Prostate gland (tissue), 2 donors: ENCODE results near the gene OR4K1. TPM values are rescaled to one million over a fixed set of nuclear protein-coding genes. Genes with fewer than 3 reads are reported as not detected.
"Not testable (repeated sequence)": the region's sequence is repeated elsewhere in the genome, so short reads cannot be mapped to it uniquely, and the experiment has no call there.

Experiments
- DNase-seq: peaks from one replicate; pipeline ENCODE4 v3.0.0-alpha.2; 2019; ENCODE audit warnings: low spot score
- H3K27ac ChIP-seq, 2 donors: fragments of 200-600 bp; sonication (generic); 2 replicates each; pipeline ENCODE4 v1.5.1; 2017 to 2019
- H3K27me3 ChIP-seq: fragments of 200-600 bp; sonication (generic); replicated peaks from 2 replicates; pipeline ENCODE4 v1.5.1; 2019; ENCODE audit not compliant: insufficient read depth
- H3K36me3 ChIP-seq, 2 donors: fragments of 200-600 bp; sonication (generic); 1 replicate in 1 of 2; 2 replicates in 1 of 2; pipeline versions ENCODE4 v1.5.1 to v1.8.1; 2017 to 2019
- H3K4me1 ChIP-seq: fragments of 200-600 bp; sonication (generic); replicated peaks from 2 replicates; pipeline ENCODE4 v1.5.1; 2019
- H3K4me3 ChIP-seq, 2 donors: fragments of 200-600 bp; sonication (generic); 2 replicates each; pipeline ENCODE4 v1.5.1; 2017 to 2019
- H3K9me3 ChIP-seq: fragments of 200-600 bp; sonication (generic); 2 replicates; pipeline ENCODE4 v1.5.1; 2017
- POLR2A ChIP-seq: fragments of 450-650 bp; IDR thresholded peaks from one replicate; pipeline ENCODE4 v1.6.1; 2016; ENCODE audit warnings: antibody characterized with exemption, mild to moderate bottlenecking
- POLR2AphosphoS5 ChIP-seq: sonication (generic); formaldehyde crosslinking; IDR thresholded peaks from one replicate; pipeline ENCODE4 v1.6.1; 2017; ENCODE audit warnings: antibody characterized with exemption
- WGBS: methylation state at CpG from one replicate; pipeline ENCODE4 v1.1.5; 2018; 5-methylcytosine and 5-hydroxymethylcytosine counted together
- intact Hi-C: fragments of 100-400 bp; cut with DNase I; formaldehyde crosslinking; loops from one replicate; pipeline ENCODE4 v1.14.2; 2022
- total RNA-seq, 2 donors: library from RNA; depleted of rRNA; stranded (reverse); fragments of >200 nt; gene quantifications; one replicate each; pipeline ENCODE4 v1.1.0, GENCODE V29; 2016
- TF ChIP-seq, protein P1 (sequence below), 4 experiments: fragments of 200-600 bp in 2 of 4; fragments of 450-650 bp in 2 of 4; sonication (generic) in 2 of 4; IDR thresholded peaks; 1 replicate in 3 of 4; 2 replicates in 1 of 4; pipeline ENCODE4 v1.5.1; 2016 to 2019; ENCODE audit warnings: antibody characterized with exemption in 4 of 4, mild to moderate bottlenecking in 2 of 4, moderate library complexity in 2 of 4

The OR4K1 gene
- total RNA-seq, 2 donors from 2014 or later: not detected

DNA sequence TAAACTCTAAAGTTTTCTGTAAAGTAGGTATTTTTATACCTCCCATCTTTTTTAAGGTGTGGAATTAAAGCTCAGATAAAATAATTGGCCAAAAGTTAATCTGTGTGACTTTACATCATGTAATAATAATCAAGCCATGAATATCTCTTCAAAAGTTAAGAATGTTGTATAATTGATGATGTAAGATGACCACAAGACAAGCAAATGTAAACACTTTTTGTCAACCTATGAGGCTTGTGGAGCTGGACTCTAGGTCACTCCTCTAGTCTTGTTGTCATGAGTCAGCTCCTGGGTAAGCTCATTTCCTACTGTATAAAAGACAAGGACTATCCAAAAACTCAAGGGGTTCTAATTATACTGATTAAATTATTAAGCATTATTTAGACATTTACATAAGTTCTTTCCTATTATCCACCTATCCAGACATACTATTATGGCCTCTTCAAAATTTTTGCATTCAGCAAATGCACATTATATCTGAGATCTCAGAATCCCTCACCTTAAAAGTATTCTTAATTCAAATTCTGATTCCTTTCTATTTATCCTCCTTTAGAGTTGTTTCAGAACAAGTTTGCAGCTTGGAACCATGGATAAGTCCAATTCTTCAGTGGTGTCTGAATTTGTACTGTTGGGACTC lies 10.6 kb upstream of the OR4K1 start, which contains the start of gene OR4K5:
Gene OR4K5, plus strand, starts transcription at position 587 of the 637 bp plus-strand sequence. Its CDS starts 0 bp downstream, at position 587.
- Histone ChIP-seq H3K9me3 (no peaks in the 10 kb centered on the region), H3K27ac (no peak within 1 kb of the TSS), H3K36me3 (no peaks in the 10 kb centered on the region), H3K4me1 (no peaks in the 10 kb centered on the region), H3K27me3 (no peaks in the 10 kb centered on the region), H3K4me3 (no peak within 1 kb of the TSS)
- TF ChIP-seq POLR2AphosphoS5 (no peak), POLR2A (no peak)
- TF ChIP-seq, protein P1, sequence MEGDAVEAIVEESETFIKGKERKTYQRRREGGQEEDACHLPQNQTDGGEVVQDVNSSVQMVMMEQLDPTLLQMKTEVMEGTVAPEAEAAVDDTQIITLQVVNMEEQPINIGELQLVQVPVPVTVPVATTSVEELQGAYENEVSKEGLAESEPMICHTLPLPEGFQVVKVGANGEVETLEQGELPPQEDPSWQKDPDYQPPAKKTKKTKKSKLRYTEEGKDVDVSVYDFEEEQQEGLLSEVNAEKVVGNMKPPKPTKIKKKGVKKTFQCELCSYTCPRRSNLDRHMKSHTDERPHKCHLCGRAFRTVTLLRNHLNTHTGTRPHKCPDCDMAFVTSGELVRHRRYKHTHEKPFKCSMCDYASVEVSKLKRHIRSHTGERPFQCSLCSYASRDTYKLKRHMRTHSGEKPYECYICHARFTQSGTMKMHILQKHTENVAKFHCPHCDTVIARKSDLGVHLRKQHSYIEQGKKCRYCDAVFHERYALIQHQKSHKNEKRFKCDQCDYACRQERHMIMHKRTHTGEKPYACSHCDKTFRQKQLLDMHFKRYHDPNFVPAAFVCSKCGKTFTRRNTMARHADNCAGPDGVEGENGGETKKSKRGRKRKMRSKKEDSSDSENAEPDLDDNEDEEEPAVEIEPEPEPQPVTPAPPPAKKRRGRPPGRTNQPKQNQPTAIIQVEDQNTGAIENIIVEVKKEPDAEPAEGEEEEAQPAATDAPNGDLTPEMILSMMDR (IDR thresholded peaks at IDR 0.05): no peak
- intact Hi-C loops: no loop called here
- no peak for DNase-seq

DNA sequence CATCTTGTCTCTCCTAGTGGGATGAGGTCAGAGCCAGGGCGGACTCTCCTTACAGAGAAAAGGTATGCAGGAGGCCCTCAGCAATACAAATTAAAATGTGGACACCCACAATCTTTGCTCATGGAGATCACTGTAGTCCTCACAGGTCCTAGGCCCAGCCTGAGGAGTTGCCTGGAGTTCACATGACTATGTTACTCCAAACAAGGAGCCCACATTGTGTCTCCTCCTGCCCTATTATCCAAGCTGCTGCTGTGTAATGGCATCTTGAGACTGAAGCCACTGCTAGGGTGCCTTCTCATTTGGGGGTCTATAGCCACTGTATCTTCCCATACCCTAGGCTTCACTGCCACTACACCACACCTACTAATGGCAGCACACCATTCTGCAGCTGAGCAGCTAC lies 11.0 kb downstream of the OR4K1 start:
- intact Hi-C loops: no loop called here
- no peak for TF ChIP-seq POLR2AphosphoS5
- no peak for TF ChIP-seq POLR2A
- TF ChIP-seq, protein P1 (IDR thresholded peaks at IDR 0.05): no peak
- WGBS: 79% methylated on average over 1 of the region's 1 CpG
- H3K9me3 ChIP-seq: no peaks in the 10 kb centered on the region
- no peaks in the 10 kb centered on the region for H3K27me3 ChIP-seq
- H3K36me3 ChIP-seq: no peaks in the 10 kb centered on the region
- no peaks in the 10 kb centered on the region for H3K4me1 ChIP-seq
- H3K4me3 ChIP-seq: no peak overlapping the region
- no peak overlapping the region for H3K27ac ChIP-seq
- DNase-seq: no peak

DNA sequence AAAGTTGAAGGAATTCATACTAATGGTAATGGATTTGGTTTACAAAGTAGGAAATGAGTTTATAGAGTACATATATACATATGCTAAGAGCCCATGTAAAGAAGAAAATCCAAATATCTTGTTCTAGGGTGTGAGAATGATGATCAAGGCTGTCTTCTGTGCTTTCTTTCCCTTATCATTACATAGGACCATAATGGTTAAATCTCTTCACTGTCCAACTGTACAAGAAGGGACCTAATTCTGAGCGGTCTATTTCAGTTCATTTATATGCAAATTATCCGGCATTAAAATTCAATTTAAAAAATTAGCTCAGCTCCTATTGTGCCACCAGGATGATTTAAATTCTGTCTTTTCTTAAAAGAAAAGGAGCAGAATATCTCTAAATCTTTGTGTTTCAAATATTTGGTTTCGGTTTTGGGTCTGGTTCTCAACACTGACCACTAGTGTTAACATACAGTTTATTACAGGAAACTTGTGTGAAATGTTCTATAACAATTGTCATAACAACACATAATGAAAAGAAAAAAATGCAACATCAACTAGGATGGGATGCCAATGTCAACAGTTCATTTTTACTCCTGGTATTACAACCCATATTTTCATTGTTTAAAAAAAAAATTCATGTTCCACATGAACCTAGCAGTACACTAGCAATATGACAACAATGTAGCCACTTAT lies 16.8 kb downstream of the OR4K1 start:
- 78% methylated on average over 3 of the region's 3 CpGs for WGBS
- H3K36me3 ChIP-seq: no peaks in the 10 kb centered on the region
- no peaks in the 10 kb centered on the region for H3K9me3 ChIP-seq
- DNase-seq: no peak
- H3K4me3 ChIP-seq: no peak overlapping the region
- TF ChIP-seq POLR2AphosphoS5 (no peak), POLR2A (no peak)
- TF ChIP-seq, protein P1 (IDR thresholded peaks at IDR 0.05): no peak
- intact Hi-C loops: no loop called here
- no peak overlapping the region for H3K27ac ChIP-seq
- H3K4me1 ChIP-seq: no peaks in the 10 kb centered on the region
- H3K27me3 ChIP-seq: no peaks in the 10 kb centered on the region

DNA sequence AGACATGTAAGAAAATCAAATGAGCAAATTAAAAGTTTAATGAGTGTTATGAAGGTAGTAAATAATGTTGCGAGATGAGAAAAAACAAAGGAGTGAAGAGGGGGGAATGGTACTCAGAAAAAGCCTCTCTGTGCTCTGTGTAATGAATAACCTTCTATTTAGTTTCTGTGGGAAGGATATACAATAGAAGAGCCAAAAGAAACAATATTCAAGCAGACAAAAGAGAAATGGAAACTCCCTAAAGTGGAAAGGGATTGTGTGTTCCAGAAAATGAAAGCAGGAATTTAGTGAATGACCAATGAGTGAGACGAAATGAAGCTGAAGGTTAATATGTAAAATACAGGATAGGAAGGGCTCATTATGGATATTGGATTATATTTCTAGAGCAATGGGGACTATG lies 18.5 kb downstream of the OR4K1 start:
- TF ChIP-seq POLR2A (no peak), POLR2AphosphoS5 (no peak)
- TF ChIP-seq, protein P1 (IDR thresholded peaks at IDR 0.05): no peak
- WGBS: 56% methylated on average over 2 of the region's 2 CpGs
- intact Hi-C loops: no loop called here

DNA sequence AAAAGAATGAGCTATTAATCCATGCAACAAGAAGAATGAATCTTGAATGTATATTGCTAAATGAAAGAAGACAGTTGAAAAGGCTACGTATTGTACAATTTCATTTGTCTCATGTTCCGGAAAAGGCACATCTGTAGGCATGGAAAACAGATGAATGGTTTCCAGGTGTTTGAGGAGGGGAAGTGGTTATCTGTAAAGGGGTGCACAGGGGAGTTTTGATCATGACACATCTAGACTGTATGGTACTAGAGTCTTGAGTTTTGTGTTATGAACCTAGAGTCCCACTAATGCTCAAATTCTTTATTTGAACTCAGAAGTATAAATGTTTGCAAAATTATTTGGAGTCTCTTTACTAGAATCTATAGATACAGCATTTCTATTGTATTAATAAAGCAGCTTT lies 39.0 kb downstream of the OR4K1 start:
- 68% methylated on average over 2 of the region's 2 CpGs for WGBS
- not testable (repeated sequence) for H3K4me3 ChIP-seq, H3K36me3 ChIP-seq

More for the DNA sequence above, 18.5 kb downstream of the OR4K1 start:
- Histone ChIP-seq H3K4me1 (no peaks in the 10 kb centered on the region), H3K4me3 (no peak overlapping the region), H3K36me3 (no peaks in the 10 kb centered on the region), H3K9me3 (no peaks in the 10 kb centered on the region), H3K27ac (no peak overlapping the region), H3K27me3 (no peaks in the 10 kb centered on the region)
- no peak for DNase-seq

More for the DNA sequence above, 39.0 kb downstream of the OR4K1 start:
- H3K27me3 ChIP-seq, H3K4me1 ChIP-seq, DNase-seq, intact Hi-C loops, H3K9me3 ChIP-seq, H3K27ac ChIP-seq: not testable (repeated sequence)
